Fibroblast of skin of right quadriceps (primary cell): ENCODE results near the gene CCDC50.

ENCODE experiments used
- DNase-seq: peaks from one replicate; pipeline ENCODE4 v3.0.0-alpha.2; 2013

Gene CCDC50

DNA sequence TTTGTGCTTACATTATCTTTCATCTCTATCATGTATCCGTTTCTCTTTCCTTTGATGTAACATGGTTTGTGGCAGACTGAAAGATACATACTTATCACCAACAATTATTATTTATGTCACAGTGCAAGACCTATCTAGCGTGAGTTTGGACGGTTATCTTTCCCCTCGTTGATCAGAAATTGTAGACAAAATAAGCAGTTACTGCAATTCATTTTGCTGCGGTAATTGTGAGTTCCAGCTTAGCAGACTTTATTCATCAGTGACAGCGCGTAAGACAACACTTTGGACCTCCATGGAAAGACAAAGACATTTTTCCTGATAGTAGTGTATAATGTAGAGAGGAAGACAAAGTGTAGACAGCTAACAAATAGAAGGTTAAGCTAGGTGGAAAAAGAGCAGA lies 52.1 kb downstream of the CCDC50 start:
- no peak for DNase-seq

DNA sequence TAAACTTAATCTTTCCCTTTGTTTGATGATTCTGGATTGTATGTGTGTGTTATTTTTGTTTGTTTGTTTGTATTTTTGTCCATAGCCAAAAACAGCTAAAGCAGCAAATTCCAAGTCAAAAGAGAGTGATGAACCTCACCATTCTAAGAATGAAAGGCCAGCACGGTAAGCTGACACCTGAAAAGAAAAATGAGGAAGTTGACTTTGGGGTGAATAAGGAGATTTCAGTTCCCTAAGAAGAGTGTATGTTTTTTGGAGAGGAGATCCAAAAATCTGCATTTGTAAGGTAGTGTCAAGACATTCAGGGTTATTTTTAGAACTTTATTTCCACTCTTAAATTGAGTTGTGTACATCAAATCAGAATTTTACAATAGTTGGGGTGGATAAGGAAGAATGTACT lies 53.5 kb downstream of the CCDC50 start:
- no peak for DNase-seq

- DNase-seq = peak; percentile 81
These were observed 53.9 kb downstream of the CCDC50 start for GRCh38 chr3:191383124-191383523.

GRCh38 chr3:191385101-191385500 lies 55.9 kb downstream of the CCDC50 start:
- DNase-seq = peak; percentile 63

DNA sequence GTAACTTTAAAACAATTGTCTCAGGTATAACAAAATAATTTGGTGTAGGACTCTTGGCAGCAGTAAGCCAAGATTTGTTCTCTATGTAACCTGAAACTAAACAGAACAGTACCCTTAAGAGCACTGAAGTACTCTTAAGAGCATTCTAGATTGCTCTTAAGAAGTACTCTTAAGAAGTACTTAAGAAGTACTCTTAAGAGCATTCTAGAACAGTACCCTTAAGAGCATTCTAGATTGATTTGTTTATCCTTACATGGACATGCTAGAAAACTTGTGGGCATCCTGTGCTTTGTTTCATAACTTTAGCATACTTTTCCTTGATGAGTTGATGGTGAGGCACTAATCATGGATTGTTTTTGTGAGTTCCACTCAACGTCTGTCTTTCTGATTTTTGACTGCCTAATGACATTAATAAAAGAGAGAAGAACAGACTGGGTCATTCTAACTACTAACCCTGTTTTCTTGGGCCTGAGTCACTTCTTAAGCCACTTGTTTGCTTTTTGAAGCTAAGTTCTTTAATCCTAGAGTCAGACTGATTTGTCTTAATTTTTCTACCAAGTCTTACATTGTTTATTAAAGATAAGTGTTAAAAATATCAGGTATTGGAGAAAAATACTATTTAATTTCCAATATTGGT lies 58.4 kb downstream of the CCDC50 start:
- DNase-seq = no peak

DNA sequence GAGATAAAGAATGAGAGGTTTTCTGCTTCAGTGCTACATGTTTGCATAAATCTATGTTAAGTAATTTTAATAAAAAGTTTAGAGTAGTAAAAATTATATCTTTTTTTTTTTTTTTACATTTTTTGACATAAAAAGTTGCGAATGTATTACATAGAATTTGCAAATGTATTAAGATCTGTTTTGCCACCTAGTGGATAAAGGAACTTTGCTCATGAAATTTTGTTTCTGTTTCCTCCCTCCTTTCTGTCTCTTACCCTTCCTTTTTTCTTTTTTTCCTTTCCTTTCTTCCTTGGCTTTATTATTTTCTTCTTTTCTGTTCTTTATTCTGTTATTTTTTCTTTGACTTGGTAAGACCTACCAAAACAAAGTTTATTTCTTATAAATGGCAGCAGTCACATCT lies 59.6 kb downstream of the CCDC50 start:
- no peak for DNase-seq

DNA sequence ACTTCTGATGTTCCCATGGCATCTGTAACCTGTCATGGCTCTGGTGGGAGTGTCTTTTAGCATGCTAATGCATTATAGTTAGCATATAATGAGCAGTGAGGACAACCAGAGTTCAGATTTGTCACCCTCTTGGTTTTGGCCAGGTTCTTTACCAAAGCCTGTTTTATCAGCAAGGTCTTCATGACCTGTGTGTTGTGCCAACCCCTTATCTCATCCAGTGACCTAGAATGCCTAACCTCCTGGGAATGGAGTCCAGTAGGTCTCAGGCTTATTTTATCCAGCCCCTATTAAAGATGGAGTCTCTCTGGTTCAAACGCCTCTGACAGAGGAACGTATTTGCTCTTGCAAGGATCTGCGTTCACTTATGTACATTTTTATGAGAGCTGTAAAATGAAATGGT lies 61.4 kb downstream of the CCDC50 start:
- DNase-seq = no peak

GRCh38 chr3:191391861-191392808 lies 62.9 kb downstream of the CCDC50 start:
- no peak for DNase-seq

DNA sequence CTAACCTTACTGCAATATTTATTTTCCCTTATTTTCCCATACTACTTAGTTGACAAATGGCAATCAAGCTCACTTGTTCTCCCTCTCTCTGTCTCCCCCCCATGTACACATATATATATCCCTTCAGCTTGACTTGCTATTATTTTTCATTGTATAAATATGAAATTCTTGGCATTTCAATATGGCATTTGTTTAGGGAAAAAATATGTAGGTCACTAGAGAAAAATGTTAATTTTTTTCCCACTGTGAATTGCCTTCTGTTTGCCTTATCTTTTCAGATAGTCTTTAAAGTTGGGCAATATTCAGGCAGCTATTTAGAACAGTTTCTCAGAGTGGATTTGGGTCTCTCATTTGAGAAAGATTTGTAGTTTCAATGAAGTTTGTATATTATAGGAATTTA lies 64.0 kb downstream of the CCDC50 start:
- no peak for DNase-seq

GRCh38 chr3:191397771-191398170 lies 68.6 kb downstream of the CCDC50 start:
- no peak for DNase-seq

GRCh38 chr3:191398607-191399006 lies 69.4 kb downstream of the CCDC50 start:
- DNase-seq = no peak

GRCh38 chr3:191399918-191400317 lies 70.7 kb downstream of the CCDC50 start:
- DNase-seq = no peak

DNA sequence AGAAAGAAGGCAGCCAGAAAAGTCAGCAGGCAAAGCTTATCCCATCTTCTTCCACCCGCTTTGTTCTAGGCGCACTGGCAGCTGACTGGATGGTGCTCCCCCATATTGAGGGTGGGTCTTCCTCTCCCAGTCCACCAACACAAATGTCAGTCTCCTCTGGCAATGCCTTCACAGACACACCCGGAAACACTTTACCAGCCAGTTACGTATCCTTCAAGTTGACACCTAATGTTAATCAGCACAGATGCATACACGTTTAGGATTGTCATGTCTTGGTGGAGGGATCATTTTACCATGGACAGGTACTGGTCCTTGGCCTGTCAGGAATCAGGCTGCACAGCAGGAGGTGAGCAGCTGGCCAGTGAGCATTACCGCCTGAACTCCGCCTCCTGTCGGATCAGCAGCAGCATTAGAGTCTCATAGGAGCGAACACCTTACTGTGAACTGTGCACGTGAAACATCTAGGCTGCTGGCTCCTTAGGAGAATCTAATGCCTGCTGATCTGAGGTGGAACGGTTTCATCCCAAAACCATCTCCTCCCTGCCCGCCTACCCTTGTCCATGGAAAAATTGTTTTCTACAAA lies 72.7 kb downstream of the CCDC50 start:
- DNase-seq = no peak

DNA sequence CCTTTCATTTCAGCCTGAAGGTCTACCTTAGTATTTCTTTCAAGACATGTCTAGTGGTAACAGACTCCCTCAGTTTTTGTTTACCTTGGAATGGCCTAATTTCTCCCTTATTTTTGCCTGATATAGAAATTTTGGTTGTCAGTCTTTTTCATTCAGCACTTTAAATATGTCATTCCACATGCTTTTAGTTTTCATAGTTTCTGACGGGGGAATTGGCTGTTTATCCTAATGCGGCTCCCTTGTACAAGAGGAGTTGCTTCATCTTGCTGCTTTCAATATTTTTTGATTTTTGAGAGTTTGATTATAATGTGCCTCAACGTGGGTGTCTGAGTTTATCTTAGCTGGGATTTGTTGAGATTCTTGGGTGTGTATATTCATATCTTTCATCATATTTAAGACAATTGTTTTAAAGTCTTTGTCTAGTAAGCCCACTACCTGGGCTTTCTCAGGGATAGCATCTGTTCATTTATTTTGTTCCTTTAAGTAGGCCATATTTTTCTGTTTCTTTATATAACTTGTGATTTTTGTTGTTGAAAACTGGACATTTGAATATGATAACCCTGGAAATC lies 80.7 kb downstream of the CCDC50 start:
- no peak for DNase-seq

- peak; percentile 95 for DNase-seq
These were observed 83.6 kb downstream of the CCDC50 start for GRCh38 chr3:191412759-191413158.

GRCh38 chr3:191414286-191414685 lies 85.1 kb downstream of the CCDC50 start:
- no peak for DNase-seq

DNA sequence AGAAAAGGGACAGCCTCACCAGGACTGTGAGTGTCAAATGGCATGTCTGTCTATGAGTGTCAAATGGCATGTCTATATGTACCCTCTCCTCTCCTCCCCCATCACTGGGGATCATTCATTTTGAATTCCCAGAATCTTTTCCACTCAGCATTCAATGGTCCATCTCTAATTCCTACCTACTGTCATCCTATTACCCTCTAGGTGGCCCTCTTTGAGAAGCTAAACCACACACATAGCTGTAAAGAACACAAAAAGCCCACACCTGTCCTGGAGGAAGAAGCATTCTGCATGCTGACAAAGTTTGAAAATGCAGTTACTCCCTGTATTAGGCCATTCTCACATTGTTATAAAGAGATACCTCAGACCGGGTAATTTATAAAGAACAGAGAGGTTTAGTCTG lies 85.5 kb downstream of the CCDC50 start:
- no peak for DNase-seq

DNA sequence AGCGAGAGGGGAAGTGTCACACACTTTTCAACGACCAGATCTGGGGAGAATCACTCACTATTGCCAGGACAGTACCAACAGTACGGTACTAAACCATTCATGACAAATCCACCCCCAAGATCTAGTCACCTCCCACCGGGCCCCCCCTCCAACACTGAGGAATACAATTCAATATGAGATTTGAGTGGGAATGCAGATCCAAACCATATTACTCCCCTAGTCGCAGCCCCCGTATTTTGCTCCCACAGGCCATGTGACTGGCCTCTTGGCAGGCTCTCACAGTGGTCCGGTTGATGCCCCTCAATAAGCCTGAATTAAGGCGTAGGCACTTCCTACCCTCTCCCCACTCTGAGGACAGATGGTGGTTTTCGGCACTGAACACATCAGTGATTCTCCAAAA lies 86.4 kb downstream of the CCDC50 start:
- no peak for DNase-seq

DNA sequence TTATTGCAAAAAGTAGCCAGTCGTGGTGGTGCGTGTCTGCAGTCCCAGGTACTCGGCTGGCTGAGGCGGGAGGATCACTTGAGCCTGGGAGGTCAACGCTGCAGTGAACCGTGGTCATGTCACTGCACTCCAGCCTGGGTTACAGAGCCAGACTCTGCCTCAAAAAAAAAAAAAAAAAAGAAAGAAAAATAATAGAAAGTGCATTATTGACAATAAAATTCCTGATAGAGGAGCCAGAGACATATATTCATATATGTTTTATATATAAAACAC lies 88.2 kb downstream of the CCDC50 start:
- DNase-seq = no peak

DNA sequence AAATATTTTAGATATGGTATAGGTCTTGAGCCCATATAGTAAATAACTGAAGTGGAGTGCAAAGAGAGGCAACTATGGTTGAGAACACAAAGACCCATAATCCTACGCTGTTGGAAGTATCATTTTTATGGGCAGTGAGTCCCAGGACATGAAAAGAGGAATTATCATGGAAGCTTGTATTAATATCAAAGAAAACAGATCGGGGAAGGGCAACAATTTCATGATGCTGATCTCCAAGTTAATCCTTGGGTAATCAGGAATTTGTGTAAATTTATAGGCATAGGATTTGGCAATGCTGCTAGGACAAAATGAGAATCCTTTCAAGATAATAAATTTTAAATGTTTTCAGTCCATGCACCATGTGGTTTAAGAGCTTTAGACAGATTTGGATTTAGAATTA lies 91.6 kb downstream of the CCDC50 start:
- no peak for DNase-seq

DNA sequence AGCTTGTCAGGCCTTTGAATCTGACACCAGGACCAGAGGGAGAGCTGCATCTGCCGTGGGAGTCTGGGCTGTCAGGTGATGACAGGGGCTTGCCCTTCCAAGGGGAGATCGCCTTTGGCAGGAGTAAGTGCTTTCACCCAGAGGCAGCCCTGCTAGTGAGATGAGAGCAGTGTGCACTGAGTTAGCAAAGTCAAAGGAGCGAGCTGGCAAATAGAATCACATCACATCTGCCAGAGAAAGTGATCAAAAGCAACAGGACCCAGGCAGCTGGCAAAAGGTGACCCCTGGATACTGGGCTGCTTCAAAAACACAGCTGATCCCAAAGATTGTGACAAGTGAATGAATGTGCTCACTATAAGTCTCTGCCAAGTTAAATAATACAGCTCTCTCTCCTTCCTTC lies 95.7 kb downstream of the CCDC50 start:
- no peak for DNase-seq

DNA sequence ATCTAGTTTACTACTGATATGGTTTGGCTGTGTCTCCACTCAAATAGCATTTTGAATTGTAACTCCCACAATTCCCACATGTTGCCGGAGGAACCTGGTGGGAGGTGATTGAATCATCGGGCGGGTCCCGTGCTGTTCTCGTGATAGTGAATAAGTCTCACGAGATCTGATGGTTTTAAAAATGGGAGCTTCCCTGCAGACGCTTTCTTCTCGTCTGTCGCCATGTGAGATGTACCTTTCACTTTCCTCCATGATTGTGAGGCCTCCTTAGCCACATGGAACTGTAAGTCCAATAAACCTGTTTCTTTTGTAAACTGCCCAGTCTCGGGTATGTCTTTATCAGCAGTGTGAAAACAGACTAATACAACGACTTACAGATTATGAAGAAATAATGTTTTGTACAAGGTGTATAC lies 96.1 kb downstream of the CCDC50 start:
- DNase-seq = no peak

GRCh38 chr3:191426311-191426710 lies 97.1 kb downstream of the CCDC50 start:
- DNase-seq = no peak

- DNase-seq = no peak
These were observed 99.0 kb downstream of the CCDC50 start for GRCh38 chr3:191428177-191428576.
